ENCODE results near the gene TOMM20L.

Gene TOMM20L

GRCh38 chr14:58427281-58428117 is 31.8 kb downstream of the TOMM20L start, which contains the start of the genes KIAA0586 and TIMM9:
Gene KIAA0586, plus strand, starts transcription at chr14:58427719. Its CDS starts 546 bp downstream, at chr14:58428265.
Gene TIMM9, minus strand, starts transcription at chr14:58427531. Its CDS starts 15,586 bp downstream, at chr14:58411945.
- peak; percentile 98 for DNase-seq

- DNase-seq, result peak; percentile 59
Observed at GRCh38 chr14:58428118-58428683, 32.5 kb downstream of the TOMM20L start.

- DNase-seq, result peak; percentile 88
Observed at GRCh38 chr14:58430156-58430555, 34.4 kb downstream of the TOMM20L start.

GRCh38 chr14:58439476-58439875 is 43.7 kb downstream of the TOMM20L start:
- DNase-seq, result no peak

- peak; percentile 14 for DNase-seq
Observed at GRCh38 chr14:58444627-58445026, 48.9 kb downstream of the TOMM20L start.

GRCh38 chr14:58455593-58456265 is 60.0 kb downstream of the TOMM20L start:
- DNase-seq, result no peak

Data from activated CD4-positive, alpha-beta T cell treated with anti-CD3 and anti-CD28 coated beads, Interleukin-10, Interleukin-2, amounts not matched to agents 100 ng/mL and 50 ng/mL, durations not matched to agents 16 hours and 8 hours (primary cell).